Measurements from ENCODE around the gene LRRC28.

The LRRC28 gene

GRCh38 chr15:99413955-99414754, 162.9 kb downstream of the LRRC28 start:
- in situ Hi-C loops (cut with MboI; ENCODE audit: low sequenced_read_pairs) = no loop called here

GRCh38 chr15:99414755-99415731, 163.8 kb downstream of the LRRC28 start:
- in situ Hi-C loops (cut with MboI; ENCODE audit: low sequenced_read_pairs) = no loop called here

GRCh38 chr15:99416191-99417188, 165.2 kb downstream of the LRRC28 start:
- in situ Hi-C loops (cut with MboI; ENCODE audit: low sequenced_read_pairs) = no loop called here

GRCh38 chr15:99421172-99421656, 169.9 kb downstream of the LRRC28 start:
- in situ Hi-C loops (cut with MboI; ENCODE audit: low sequenced_read_pairs) = loop anchor here (10.0 kb wide), 1 partner anchor 84 kb away; no protein-coding TSS in a partner anchor

- in situ Hi-C loops (cut with MboI; ENCODE audit: low sequenced_read_pairs) = loop anchor here (10.0 kb wide), 1 partner anchor 83 kb away; no protein-coding TSS in a partner anchor
Measured at GRCh38 chr15:99421758-99422157, 170.5 kb downstream of the LRRC28 start.

GRCh38 chr15:99423186-99424130, 172.2 kb downstream of the LRRC28 start:
- in situ Hi-C loops (cut with MboI; ENCODE audit: low sequenced_read_pairs) = loop anchor here (10.0 kb wide), 1 partner anchor 81 kb away; no protein-coding TSS in a partner anchor

- in situ Hi-C loops (cut with MboI; ENCODE audit: low sequenced_read_pairs) = loop anchor here (10.0 kb wide), 1 partner anchor 81 kb away; no protein-coding TSS in a partner anchor
Measured at GRCh38 chr15:99424131-99424571, 172.9 kb downstream of the LRRC28 start.

- in situ Hi-C loops (cut with MboI; ENCODE audit: low sequenced_read_pairs) = loop anchor here (10.0 kb wide), 1 partner anchor 80 kb away; no protein-coding TSS in a partner anchor
Measured at GRCh38 chr15:99424978-99425656, 173.8 kb downstream of the LRRC28 start.

- in situ Hi-C loops (cut with MboI; ENCODE audit: low sequenced_read_pairs) = loop anchor here (10.0 kb wide), 1 partner anchor 79 kb away; no protein-coding TSS in a partner anchor
Measured at GRCh38 chr15:99425657-99426301, 174.5 kb downstream of the LRRC28 start.

- in situ Hi-C loops (cut with MboI; ENCODE audit: low sequenced_read_pairs) = loop anchor here (10.0 kb wide), 1 partner anchor 78 kb away; no protein-coding TSS in a partner anchor
Measured at GRCh38 chr15:99426431-99427105, 175.3 kb downstream of the LRRC28 start.

GRCh38 chr15:99427210-99427609, 175.9 kb downstream of the LRRC28 start:
- in situ Hi-C loops (cut with MboI; ENCODE audit: low sequenced_read_pairs) = loop anchor here (10.0 kb wide), 1 partner anchor 78 kb away; no protein-coding TSS in a partner anchor

- in situ Hi-C loops (cut with MboI; ENCODE audit: low sequenced_read_pairs) = loop anchor here (10.0 kb wide), 1 partner anchor 77 kb away; no protein-coding TSS in a partner anchor
Measured at GRCh38 chr15:99427668-99428361, 176.5 kb downstream of the LRRC28 start.

GRCh38 chr15:99429681-99430081, 178.4 kb downstream of the LRRC28 start:
- in situ Hi-C loops (cut with MboI; ENCODE audit: low sequenced_read_pairs) = loop anchor here (10.0 kb wide), 1 partner anchor 75 kb away; no protein-coding TSS in a partner anchor

- in situ Hi-C loops (cut with MboI; ENCODE audit: low sequenced_read_pairs) = no loop called here
Measured at GRCh38 chr15:99430881-99431401, 179.7 kb downstream of the LRRC28 start.

GRCh38 chr15:99431661-99432091, 180.4 kb downstream of the LRRC28 start:
- in situ Hi-C loops (cut with MboI; ENCODE audit: low sequenced_read_pairs) = no loop called here
